H9 (cell line): ENCODE data around the gene BACH1. TPM values are rescaled to one million over a fixed set of nuclear protein-coding genes. Genes with fewer than 3 reads are reported as not detected.

Experiments used
- DNase-seq: peaks from one replicate; pipeline ENCODE4 v3.0.0-alpha.2; 2017
- H2AFZ ChIP-seq: one replicate; pipeline ENCODE4 v1.6.1; 2013; ENCODE audit warnings: mild to moderate bottlenecking, low read length, control low read depth, moderate library complexity
- H2AK5ac ChIP-seq: 2 replicates; pipeline ENCODE4 v1.6.1; 2013; ENCODE audit warnings: low read length, control low read depth, mixed read lengths; ENCODE audit not compliant: insufficient read length
- H2BK120ac ChIP-seq: one replicate; pipeline ENCODE4 v1.6.1; 2013; ENCODE audit warnings: low read depth, mild to moderate bottlenecking, low read length, control low read depth, inconsistent platforms; ENCODE audit not compliant: poor library complexity, severe bottlenecking
- H2BK12ac ChIP-seq: 2 replicates; pipeline ENCODE4 v1.6.1; 2013; ENCODE audit warnings: low read length, control low read depth, mixed read lengths, low read depth; ENCODE audit not compliant: insufficient read length
- H2BK15ac ChIP-seq: 2 replicates; pipeline ENCODE4 v1.6.1; 2013; ENCODE audit warnings: low read depth, low read length, control low read depth
- H2BK20ac ChIP-seq: one replicate; pipeline ENCODE4 v1.6.1; 2013; ENCODE audit warnings: low read depth, mild to moderate bottlenecking, low read length, control low read depth, inconsistent platforms; ENCODE audit not compliant: poor library complexity, severe bottlenecking
- H2BK5ac ChIP-seq: 2 replicates; pipeline ENCODE4 v1.6.1; 2013; ENCODE audit warnings: low read length, control low read depth, mixed read lengths; ENCODE audit not compliant: insufficient read length
- H3K14ac ChIP-seq: 2 replicates; pipeline ENCODE4 v1.6.1; 2013; ENCODE audit warnings: low read length, control low read depth; ENCODE audit not compliant: insufficient read depth
- H3K18ac ChIP-seq: 2 replicates; pipeline ENCODE4 v1.6.1; 2013; ENCODE audit warnings: low read depth, mild to moderate bottlenecking, mixed read lengths, low read length, control low read depth; ENCODE audit not compliant: insufficient read length
- H3K23ac ChIP-seq: 2 replicates; pipeline ENCODE4 v1.6.1; 2013; ENCODE audit warnings: low read length, control low read depth, mixed read lengths, low read depth; ENCODE audit not compliant: insufficient read length
- H3K23me2 ChIP-seq: 2 replicates; pipeline ENCODE4 v1.6.1; 2013; ENCODE audit warnings: low read depth, mild to moderate bottlenecking, mixed read lengths, low read length, control low read depth; ENCODE audit not compliant: insufficient read length, poor library complexity, severe bottlenecking
- H3K27ac ChIP-seq: 2 replicates; pipeline ENCODE4 v1.5.1; 2013; ENCODE audit warnings: low read length, control low read depth, mixed read lengths, low read depth; ENCODE audit not compliant: insufficient read length
- H3K27me3 ChIP-seq: 2 replicates; pipeline ENCODE4 v1.6.1; 2013; ENCODE audit warnings: low read length, control low read depth, inconsistent platforms; ENCODE audit not compliant: insufficient read depth
- H3K4ac ChIP-seq: 2 replicates; pipeline ENCODE4 v1.6.1; 2013; ENCODE audit warnings: low read depth, mild to moderate bottlenecking, control low read depth, inconsistent platforms, low read length, moderate library complexity
- H3K4me1 ChIP-seq: 2 replicates; pipeline ENCODE4 v1.6.1; 2013; ENCODE audit warnings: low read length, control low read depth, inconsistent platforms; ENCODE audit not compliant: insufficient read depth
- H3K4me2 ChIP-seq: 2 replicates; pipeline ENCODE4 v1.6.1; 2013; ENCODE audit warnings: low read length, control low read depth, mixed read lengths; ENCODE audit not compliant: insufficient read length, insufficient read depth
- H3K56ac ChIP-seq: 2 replicates; pipeline ENCODE4 v1.6.1; 2013; ENCODE audit warnings: low read depth, mild to moderate bottlenecking, mixed read lengths, low read length, control low read depth; ENCODE audit not compliant: insufficient read length
- H3K79me1 ChIP-seq: 2 replicates; pipeline ENCODE4 v1.6.1; 2013; ENCODE audit warnings: low read depth, mild to moderate bottlenecking, moderate library complexity, low read length, control low read depth, inconsistent platforms; ENCODE audit not compliant: insufficient read depth, poor library complexity, severe bottlenecking
- H3K79me2 ChIP-seq: 2 replicates; pipeline ENCODE4 v1.6.1; 2013; ENCODE audit warnings: low read length, control low read depth, inconsistent platforms; ENCODE audit not compliant: insufficient read depth
- H3K9ac ChIP-seq: 2 replicates; pipeline ENCODE4 v1.6.1; 2013; ENCODE audit warnings: low read length, control low read depth, mixed read lengths; ENCODE audit not compliant: insufficient read length; ENCODE audit errors: extremely low read depth
- H3K9me3 ChIP-seq: one replicate; pipeline ENCODE4 v1.6.1; 2013; ENCODE audit warnings: low read depth, low read length, inconsistent platforms; ENCODE audit not compliant: control insufficient read depth
- H3T11ph ChIP-seq: one replicate; pipeline ENCODE4 v1.6.1; 2013; ENCODE audit warnings: mild to moderate bottlenecking, low read length, control low read depth, inconsistent platforms
- H4K20me1 ChIP-seq: one replicate; pipeline ENCODE4 v1.6.1; 2013; ENCODE audit not compliant: control insufficient read depth, insufficient read length, insufficient read depth
- H4K5ac ChIP-seq: 2 replicates; pipeline ENCODE4 v1.6.1; 2013; ENCODE audit warnings: low read depth, mild to moderate bottlenecking, mixed read lengths, low read length, control low read depth; ENCODE audit not compliant: insufficient read length
- H4K8ac ChIP-seq: replicated peaks from 2 replicates; pipeline ENCODE4 v1.6.1; 2013; ENCODE audit warnings: low read length, control low read depth, mixed read lengths, low read depth; ENCODE audit not compliant: insufficient read length
- H4K91ac ChIP-seq: 2 replicates; pipeline ENCODE4 v1.6.1; 2013; ENCODE audit warnings: low read depth, mild to moderate bottlenecking, moderate library complexity, mixed read lengths, low read length, control low read depth; ENCODE audit not compliant: insufficient read length
- H3K27ac Mint-ChIP-seq, 3 experiments: 2 replicates in 2 of 3; 3 replicates in 1 of 3; pipeline ENCODE4 v1.8.0; 2020 to 2021; ENCODE audit warnings: mixed read lengths in 3 of 3, mild to moderate bottlenecking in 1 of 3, moderate library complexity in 1 of 3
- H3K27me3 Mint-ChIP-seq: 2 replicates; pipeline ENCODE4 v1.8.0; 2021; ENCODE audit warnings: low read depth, mild to moderate bottlenecking, moderate library complexity, mixed read lengths
- H3K36me3 Mint-ChIP-seq, 3 experiments: 2 replicates in 2 of 3; 3 replicates in 1 of 3; pipeline ENCODE4 v1.8.0; 2020 to 2021; ENCODE audit warnings: low read depth in 3 of 3, mixed read lengths in 3 of 3; ENCODE audit not compliant: insufficient read depth in 1 of 3
- H3K4me1 Mint-ChIP-seq, 2 experiments: 2 replicates each; pipeline ENCODE4 v1.8.0; 2020; ENCODE audit warnings: mixed read lengths in 2 of 2
- H3K4me3 Mint-ChIP-seq, 2 experiments: 2 replicates in 1 of 2; 3 replicates in 1 of 2; pipeline ENCODE4 v1.8.0; 2020 to 2021; ENCODE audit warnings: mild to moderate bottlenecking in 2 of 2, mixed read lengths in 2 of 2, moderate library complexity in 1 of 2
- H3K9me3 Mint-ChIP-seq, 2 experiments: 2 replicates in 1 of 2; 3 replicates in 1 of 2; pipeline ENCODE4 v1.8.0; 2020; ENCODE audit warnings: mild to moderate bottlenecking in 2 of 2, mixed read lengths in 2 of 2, moderate library complexity in 1 of 2
- WGBS: extraction: QIAGEN DNeasy Blood & Tissue Kit; methylation state at CpG from one replicate; pipeline ENCODE4 v1.1.7; 2013; ENCODE audit warnings: missing lambda C conversion rate, low lambda C conversion rate, mixed read lengths; ENCODE audit not compliant: insufficient read length; ENCODE audit errors: extremely low coverage; 5-methylcytosine and 5-hydroxymethylcytosine counted together
- total RNA-seq: library from RNA; stranded (reverse); gene quantifications from 2 replicates; pipeline ENCODE4 v1.2.1, GENCODE V29; 2021
- TF ChIP-seq, protein P1 (sequence below): fragments of 200-600 bp; sonication (generic); conservative IDR thresholded peaks from 3 replicates; pipeline ENCODE4 v1.8.0; 2021; ENCODE audit warnings: antibody characterized with exemption, mild to moderate bottlenecking

The BACH1 gene
- total RNA-seq, 1 experiment from 2014 or later: 42.4 TPM

DNA sequence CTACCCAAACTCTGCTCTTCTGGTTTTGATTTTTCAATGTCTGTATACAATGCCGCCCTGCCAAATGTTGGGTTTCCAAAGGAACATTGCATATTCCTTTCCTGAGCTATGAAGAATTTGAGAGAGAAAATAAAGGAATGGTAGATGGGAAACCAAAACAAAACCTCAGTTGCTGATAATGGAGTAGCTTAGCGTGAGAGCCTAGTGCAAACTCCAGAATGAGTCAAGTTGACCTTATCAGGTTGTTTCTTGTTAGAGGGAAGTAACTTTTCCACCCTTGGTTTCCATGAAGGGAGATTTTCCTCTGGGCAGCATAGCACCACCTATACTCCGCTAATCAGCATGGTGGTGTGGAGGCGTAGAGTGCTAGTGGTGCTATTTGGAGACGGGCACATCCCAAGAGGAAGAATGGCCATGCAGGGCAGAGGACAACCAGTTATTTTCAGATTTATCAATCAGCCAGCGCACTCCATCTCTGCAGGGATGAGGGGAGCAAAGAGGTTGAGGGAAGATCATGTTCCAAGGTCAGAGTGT lies 51.6 kb downstream of the BACH1 start:
- no peak overlapping the region for H4K5ac ChIP-seq
- no peaks in the 10 kb centered on the region for H3K79me2 ChIP-seq
- no peak overlapping the region for H3K56ac ChIP-seq
- peaks cover 10% of the 10 kb centered on the region for H3K9me3 ChIP-seq
- Mint-ChIP-seq H3K4me1 (peaks cover 4 to 5% of the 10 kb centered on the region in 2 experiments; a peak in 3 of 4 replicates), H3K27ac (peak overlapping the region in 1 of 3 experiments; percentile 19; a peak in 1 of 7 replicates), H3K9me3 (peaks cover 19% of the 10 kb centered on the region in 2 experiments), H3K27me3 (peaks cover 2% of the 10 kb centered on the region; the same call in 1 of the 2 replicates), H3K36me3 (peaks cover 27 to 36% (median 30%) of the 10 kb centered on the region in 3 experiments), H3K4me3 (no peak overlapping the region)
- no peak overlapping the region for H3K9ac ChIP-seq
- WGBS: no CpG with 5 or more reads among the region's 6 CpGs
- H3K18ac ChIP-seq: no peak overlapping the region
- no peak overlapping the region for H3K23ac ChIP-seq
- H2BK120ac ChIP-seq: no peak overlapping the region
- H3K79me1 ChIP-seq: peaks cover 2% of the 10 kb centered on the region
- H3K27me3 ChIP-seq: no peaks in the 10 kb centered on the region
- H4K20me1 ChIP-seq: no peaks in the 10 kb centered on the region
- no peaks in the 10 kb centered on the region for H3K4me1 ChIP-seq
- no peak overlapping the region for H2BK15ac ChIP-seq
- no peak overlapping the region for H4K91ac ChIP-seq
- no peak overlapping the region for H4K8ac ChIP-seq
- H2AK5ac ChIP-seq: no peak overlapping the region
- no peak overlapping the region for H3T11ph ChIP-seq
- no peak overlapping the region for H2BK12ac ChIP-seq
- no peak overlapping the region for H3K4me2 ChIP-seq
- H3K4ac ChIP-seq: no peak overlapping the region
- no peak for DNase-seq
- TF ChIP-seq, protein P1, sequence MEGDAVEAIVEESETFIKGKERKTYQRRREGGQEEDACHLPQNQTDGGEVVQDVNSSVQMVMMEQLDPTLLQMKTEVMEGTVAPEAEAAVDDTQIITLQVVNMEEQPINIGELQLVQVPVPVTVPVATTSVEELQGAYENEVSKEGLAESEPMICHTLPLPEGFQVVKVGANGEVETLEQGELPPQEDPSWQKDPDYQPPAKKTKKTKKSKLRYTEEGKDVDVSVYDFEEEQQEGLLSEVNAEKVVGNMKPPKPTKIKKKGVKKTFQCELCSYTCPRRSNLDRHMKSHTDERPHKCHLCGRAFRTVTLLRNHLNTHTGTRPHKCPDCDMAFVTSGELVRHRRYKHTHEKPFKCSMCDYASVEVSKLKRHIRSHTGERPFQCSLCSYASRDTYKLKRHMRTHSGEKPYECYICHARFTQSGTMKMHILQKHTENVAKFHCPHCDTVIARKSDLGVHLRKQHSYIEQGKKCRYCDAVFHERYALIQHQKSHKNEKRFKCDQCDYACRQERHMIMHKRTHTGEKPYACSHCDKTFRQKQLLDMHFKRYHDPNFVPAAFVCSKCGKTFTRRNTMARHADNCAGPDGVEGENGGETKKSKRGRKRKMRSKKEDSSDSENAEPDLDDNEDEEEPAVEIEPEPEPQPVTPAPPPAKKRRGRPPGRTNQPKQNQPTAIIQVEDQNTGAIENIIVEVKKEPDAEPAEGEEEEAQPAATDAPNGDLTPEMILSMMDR: no peak
- H3K14ac ChIP-seq: no peak overlapping the region
- H2BK20ac ChIP-seq: no peak overlapping the region
- no peak overlapping the region for H3K27ac ChIP-seq
- H2AFZ ChIP-seq: no peak overlapping the region
- H2BK5ac ChIP-seq: no peak overlapping the region
- H3K23me2 ChIP-seq: no peaks in the 10 kb centered on the region
